GM12878 (cell line): Measurements from ENCODE around the gene PDGFC.

ENCODE experiments used
- SP1 ChIP-seq: IDR thresholded peaks from one replicate; pipeline ENCODE4 v1.6.1; 2011; ENCODE audit warnings: low read depth, low read length
- ZNF217 ChIP-seq: fragments of 450-650 bp; IDR thresholded peaks from 2 replicates; pipeline ENCODE4 v1.6.1; 2017; ENCODE audit warnings: antibody characterized with exemption, mild to moderate bottlenecking
- TF ChIP-seq, protein P1 (sequence below): fragments of 450-650 bp; formaldehyde crosslinking; IDR thresholded peaks from 2 replicates; pipeline ENCODE4 v1.4.0; 2022; ENCODE audit warnings: mild to moderate bottlenecking, moderate library complexity

DNA sequence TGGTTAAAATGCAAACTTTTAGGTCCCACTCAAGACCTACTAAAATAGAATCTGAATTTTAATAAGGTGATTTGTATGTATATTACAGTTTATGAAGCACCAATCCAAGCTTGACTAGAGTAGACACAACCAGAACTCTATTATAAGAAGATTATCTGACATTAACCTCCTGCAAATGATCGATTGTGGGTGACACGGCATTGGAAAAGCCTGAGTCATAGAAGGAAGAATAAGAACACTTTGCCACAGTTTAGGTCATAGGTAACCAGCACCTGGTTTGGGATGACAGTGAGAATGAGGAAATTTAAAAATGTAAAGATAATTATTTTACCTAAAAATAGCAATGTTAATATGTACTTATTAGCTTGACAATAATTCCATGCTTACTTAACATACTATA lies 15.2 kb downstream of the PDGFC start:
- TF ChIP-seq, protein P1, sequence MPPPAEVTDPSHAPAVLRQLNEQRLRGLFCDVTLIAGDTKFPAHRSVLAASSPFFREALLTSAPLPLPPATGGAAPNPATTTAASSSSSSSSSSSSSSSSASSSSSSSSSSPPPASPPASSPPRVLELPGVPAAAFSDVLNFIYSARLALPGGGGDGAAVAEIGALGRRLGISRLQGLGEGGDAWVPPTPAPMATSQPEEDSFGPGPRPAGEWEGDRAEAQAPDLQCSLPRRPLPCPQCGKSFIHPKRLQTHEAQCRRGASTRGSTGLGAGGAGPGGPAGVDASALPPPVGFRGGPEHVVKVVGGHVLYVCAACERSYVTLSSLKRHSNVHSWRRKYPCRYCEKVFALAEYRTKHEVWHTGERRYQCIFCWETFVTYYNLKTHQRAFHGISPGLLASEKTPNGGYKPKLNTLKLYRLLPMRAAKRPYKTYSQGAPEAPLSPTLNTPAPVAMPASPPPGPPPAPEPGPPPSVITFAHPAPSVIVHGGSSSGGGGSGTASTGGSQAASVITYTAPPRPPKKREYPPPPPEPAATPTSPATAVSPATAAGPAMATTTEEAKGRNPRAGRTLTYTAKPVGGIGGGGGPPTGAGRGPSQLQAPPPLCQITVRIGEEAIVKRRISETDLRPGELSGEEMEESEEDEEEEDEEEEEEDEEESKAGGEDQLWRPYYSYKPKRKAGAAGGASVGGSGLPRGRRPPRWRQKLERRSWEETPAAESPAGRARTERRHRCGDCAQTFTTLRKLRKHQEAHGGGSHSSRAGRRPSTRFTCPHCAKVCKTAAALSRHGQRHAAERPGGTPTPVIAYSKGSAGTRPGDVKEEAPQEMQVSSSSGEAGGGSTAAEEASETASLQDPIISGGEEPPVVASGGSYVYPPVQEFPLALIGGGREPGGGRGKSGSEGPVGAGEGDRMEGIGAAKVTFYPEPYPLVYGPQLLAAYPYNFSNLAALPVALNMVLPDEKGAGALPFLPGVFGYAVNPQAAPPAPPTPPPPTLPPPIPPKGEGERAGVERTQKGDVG (CRISPR knock-in tag): no peak
- no peak for TF ChIP-seq ZNF217
- no peak for TF ChIP-seq SP1
